ENCODE results near the gene PTPRN2.
"Not testable (repeated sequence)": the region's sequence is repeated elsewhere in the genome, so short reads cannot be mapped to it uniquely, and the experiment has no call there.

PTPRN2 gene

DNA sequence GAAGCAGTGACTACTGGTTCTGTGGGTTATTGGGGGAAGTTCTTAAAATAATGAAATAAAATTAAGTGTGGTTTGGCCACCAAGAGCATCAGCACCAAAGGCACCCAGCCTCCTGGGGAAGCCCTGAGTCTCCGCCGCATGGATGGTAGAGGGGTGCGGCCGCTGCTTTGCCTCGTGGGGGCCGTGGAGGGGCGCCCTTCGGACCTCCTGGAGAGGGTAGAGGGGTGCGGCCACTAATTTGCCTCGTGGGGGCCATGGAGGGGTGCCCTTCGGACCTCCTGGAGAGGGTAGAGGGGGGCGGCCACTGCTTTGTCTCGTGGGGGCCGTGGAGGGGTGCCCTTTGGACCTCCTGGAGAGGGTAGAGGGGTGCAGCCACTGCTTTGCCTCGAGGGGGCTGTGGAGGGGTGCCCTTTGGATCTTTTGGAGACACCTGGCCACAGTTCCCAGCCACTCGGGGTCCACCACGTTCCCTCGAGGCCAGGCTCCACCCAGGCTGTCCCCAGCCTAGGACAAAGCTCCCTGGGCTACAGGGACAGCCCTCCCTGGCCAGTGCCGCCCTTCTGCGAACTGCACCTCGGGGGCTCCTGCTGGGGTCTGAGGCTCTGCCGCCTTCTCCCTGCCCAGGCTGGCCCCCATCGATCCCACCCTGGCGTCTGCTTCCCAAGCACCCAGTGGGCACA is 535.1 kb downstream of the PTPRN2 start:
- Mint-ChIP-seq H3K4me1 (no peaks in the 10 kb centered on the region), H3K9me3 (no peaks in the 10 kb centered on the region), H3K27me3 (no peaks in the 10 kb centered on the region), H3K36me3 (ENCODE audit: insufficient read depth) (no peaks in the 10 kb centered on the region), H3K4me3 (no peak overlapping the region), H3K27ac (ENCODE audit: low read depth) (no peak overlapping the region)
- no peak for DNase-seq (ENCODE audit: low spot score in 2 of 2)
- ATAC-seq (replicated peaks; ENCODE audit: extremely low read depth, poor library complexity, severe bottlenecking): no peak

- no peak overlapping the region for H3K4me3 Mint-ChIP-seq
- H3K4me1 Mint-ChIP-seq: no peaks in the 10 kb centered on the region
- H3K27ac Mint-ChIP-seq (ENCODE audit: low read depth): no peak overlapping the region
- no peaks in the 10 kb centered on the region for H3K9me3 Mint-ChIP-seq
- no peaks in the 10 kb centered on the region for H3K36me3 Mint-ChIP-seq (ENCODE audit: insufficient read depth)
- DNase-seq (ENCODE audit: low spot score in 2 of 2) (no peak), ATAC-seq (replicated peaks; ENCODE audit: extremely low read depth, poor library complexity, severe bottlenecking) (no peak)
- H3K27me3 Mint-ChIP-seq: no peaks in the 10 kb centered on the region
Measured at GRCh38 chr7:158051776-158052175, 535.8 kb downstream of the PTPRN2 start.

DNA sequence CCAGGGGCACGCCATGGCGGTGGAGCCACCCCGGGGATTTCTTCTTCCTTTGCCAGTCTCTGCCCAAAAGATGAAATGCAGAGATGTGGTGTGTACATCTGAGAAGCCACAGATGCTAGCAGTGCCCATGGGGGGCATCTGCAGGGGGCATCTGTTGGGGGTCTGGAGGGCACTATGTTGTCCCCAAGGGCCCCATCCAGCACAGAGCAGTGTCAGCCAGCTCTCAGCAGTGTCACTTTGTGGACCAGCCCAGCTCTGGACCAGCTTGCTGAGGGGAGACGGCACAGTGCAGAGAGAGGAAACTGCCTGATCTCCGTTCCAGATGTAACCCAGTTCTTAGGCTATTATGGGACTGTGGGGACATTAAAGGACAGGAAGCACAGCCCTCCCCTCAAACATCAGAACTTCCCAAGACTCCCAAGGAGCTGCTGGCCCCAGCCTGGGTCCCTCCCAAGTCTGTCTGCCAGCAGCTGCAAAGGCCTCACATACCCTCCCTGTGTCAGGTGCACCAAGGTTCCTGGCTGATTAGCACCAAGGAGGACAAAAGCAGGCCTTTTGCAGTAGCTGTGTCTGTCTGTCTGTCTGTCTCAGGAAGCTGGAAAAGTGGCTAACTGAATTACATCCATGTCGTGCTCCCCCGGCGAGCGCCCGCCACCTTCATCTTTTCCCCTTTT is 536.5 kb downstream of the PTPRN2 start:
- no peaks in the 10 kb centered on the region for H3K27me3 Mint-ChIP-seq
- no peak overlapping the region for H3K27ac Mint-ChIP-seq (ENCODE audit: low read depth)
- H3K4me3 Mint-ChIP-seq: no peak overlapping the region
- H3K9me3 Mint-ChIP-seq: no peaks in the 10 kb centered on the region
- DNase-seq (ENCODE audit: low spot score in 2 of 2): no peak
- H3K36me3 Mint-ChIP-seq (ENCODE audit: insufficient read depth): no peaks in the 10 kb centered on the region
- no peak for ATAC-seq (replicated peaks; ENCODE audit: extremely low read depth, poor library complexity, severe bottlenecking)
- no peaks in the 10 kb centered on the region for H3K4me1 Mint-ChIP-seq

DNA sequence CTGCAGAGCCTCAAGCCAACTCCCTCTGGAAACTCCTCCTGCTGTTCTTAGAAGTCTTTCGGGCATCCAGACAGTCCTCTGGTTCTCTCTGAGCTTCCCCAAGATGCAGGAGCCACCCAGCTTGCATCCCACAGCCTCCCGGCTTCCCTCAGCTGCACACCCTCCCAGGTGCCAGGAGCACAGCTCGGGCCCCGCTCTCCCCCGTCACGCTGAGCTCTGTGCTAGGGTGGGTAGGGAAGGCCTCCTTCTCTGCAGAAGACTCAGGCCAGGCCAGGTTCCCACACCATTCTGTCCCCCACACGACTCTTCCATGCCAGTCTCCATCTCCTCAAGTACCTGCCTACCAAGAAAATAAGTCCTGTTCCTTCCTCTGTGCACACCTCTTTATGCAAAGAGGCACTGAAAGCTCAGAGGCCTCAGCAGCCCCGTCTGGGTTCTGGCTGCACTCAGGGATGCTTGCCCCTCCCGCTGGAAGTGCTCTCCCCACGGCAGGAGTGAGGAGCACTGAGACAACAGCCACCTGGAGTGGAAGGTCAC is 537.1 kb downstream of the PTPRN2 start:
- Mint-ChIP-seq H3K4me1 (no peaks in the 10 kb centered on the region), H3K4me3 (no peak overlapping the region), H3K36me3 (ENCODE audit: insufficient read depth) (no peaks in the 10 kb centered on the region), H3K27me3 (no peaks in the 10 kb centered on the region), H3K27ac (ENCODE audit: low read depth) (no peak overlapping the region), H3K9me3 (no peaks in the 10 kb centered on the region)
- ATAC-seq (replicated peaks; ENCODE audit: extremely low read depth, poor library complexity, severe bottlenecking) (no peak), DNase-seq (ENCODE audit: low spot score in 2 of 2) (no peak)

- ATAC-seq (replicated peaks; ENCODE audit: extremely low read depth, poor library complexity, severe bottlenecking) (no peak), DNase-seq (ENCODE audit: low spot score in 2 of 2) (no peak)
- no peak overlapping the region for H3K4me3 Mint-ChIP-seq
- H3K9me3 Mint-ChIP-seq: no peaks in the 10 kb centered on the region
- no peaks in the 10 kb centered on the region for H3K36me3 Mint-ChIP-seq (ENCODE audit: insufficient read depth)
- no peaks in the 10 kb centered on the region for H3K4me1 Mint-ChIP-seq
- no peaks in the 10 kb centered on the region for H3K27me3 Mint-ChIP-seq
- no peak overlapping the region for H3K27ac Mint-ChIP-seq (ENCODE audit: low read depth)
Measured at GRCh38 chr7:158049271-158049670, 538.4 kb downstream of the PTPRN2 start.

- Mint-ChIP-seq H3K27ac (ENCODE audit: low read depth) (no peak overlapping the region), H3K4me1 (no peaks in the 10 kb centered on the region), H3K4me3 (no peak overlapping the region), H3K36me3 (ENCODE audit: insufficient read depth) (no peaks in the 10 kb centered on the region), H3K9me3 (no peaks in the 10 kb centered on the region), H3K27me3 (no peaks in the 10 kb centered on the region)
- DNase-seq (ENCODE audit: low spot score in 2 of 2) (no peak), ATAC-seq (replicated peaks; ENCODE audit: extremely low read depth, poor library complexity, severe bottlenecking) (no peak)
Measured at GRCh38 chr7:158048569-158048968, 539.1 kb downstream of the PTPRN2 start.

DNA sequence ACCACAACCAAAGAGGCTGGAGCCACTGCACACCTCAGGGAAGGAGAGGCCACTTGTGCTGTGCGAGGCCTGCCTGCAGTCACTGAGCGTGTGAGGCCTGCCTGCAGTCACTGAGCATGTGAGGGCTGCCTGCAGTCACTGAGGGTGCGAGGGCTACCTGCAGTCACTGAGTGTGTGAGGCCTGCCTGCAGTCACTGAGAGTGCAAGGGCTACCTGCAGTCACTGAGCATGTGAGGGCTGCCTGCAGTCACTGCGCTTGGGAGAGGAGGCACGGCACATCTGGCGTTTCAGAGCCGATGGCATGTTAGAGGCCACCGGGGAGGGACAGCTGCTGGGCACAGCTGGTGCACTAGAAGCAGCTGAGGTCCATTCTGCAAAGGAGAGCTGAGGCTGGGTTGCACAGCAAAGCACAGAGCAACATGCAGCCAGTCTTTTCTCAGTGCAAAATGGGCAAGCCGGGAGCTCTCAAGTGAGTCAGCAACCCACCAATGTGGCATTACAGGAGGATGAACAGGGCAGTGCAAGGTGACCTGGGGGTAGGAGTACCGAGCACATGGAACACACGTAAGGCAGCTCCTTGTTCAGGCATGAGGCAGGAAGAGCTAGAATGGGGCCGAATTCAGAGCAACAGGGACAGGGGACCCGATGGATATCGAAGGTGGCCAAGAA is 540.1 kb downstream of the PTPRN2 start:
- no peaks in the 10 kb centered on the region for H3K36me3 Mint-ChIP-seq (ENCODE audit: insufficient read depth)
- ATAC-seq (replicated peaks; ENCODE audit: extremely low read depth, poor library complexity, severe bottlenecking): no peak

DNA sequence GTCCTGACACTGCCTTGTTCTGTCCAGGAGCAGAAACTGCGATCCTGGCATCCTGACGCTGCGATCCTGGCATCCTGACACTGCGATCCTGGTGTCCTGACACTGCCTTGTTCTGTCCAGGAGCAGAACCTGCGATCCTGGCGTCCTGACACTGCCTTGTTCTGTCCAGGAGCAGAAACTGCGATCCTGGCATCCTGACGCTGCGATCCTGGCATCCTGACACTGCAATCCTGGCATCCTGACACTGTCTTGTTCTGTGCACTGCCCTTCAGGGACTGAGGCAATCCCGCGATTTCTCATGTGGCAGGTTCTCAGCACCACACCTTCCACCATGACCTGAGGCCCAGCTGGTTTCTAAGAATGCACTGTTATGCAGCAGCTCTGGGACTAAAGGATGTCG is 541.4 kb downstream of the PTPRN2 start:
- H3K36me3 Mint-ChIP-seq (ENCODE audit: insufficient read depth); H3K4me3 Mint-ChIP-seq; DNase-seq (ENCODE audit: low spot score in 2 of 2); ATAC-seq (replicated peaks; ENCODE audit: extremely low read depth, poor library complexity, severe bottlenecking); H3K27ac Mint-ChIP-seq (ENCODE audit: low read depth); H3K4me1 Mint-ChIP-seq; H3K9me3 Mint-ChIP-seq: not testable (repeated sequence)
- H3K27me3 Mint-ChIP-seq: peaks cover 14% of the 10 kb centered on the region

More for the DNA sequence above, 540.1 kb downstream of the PTPRN2 start:
- H3K27me3 Mint-ChIP-seq: peaks cover under 1% of the 10 kb centered on the region
- H3K9me3 Mint-ChIP-seq: no peaks in the 10 kb centered on the region
- H3K27ac Mint-ChIP-seq (ENCODE audit: low read depth): no peak overlapping the region
- DNase-seq (ENCODE audit: low spot score in 2 of 2): no peak
- H3K4me1 Mint-ChIP-seq: no peaks in the 10 kb centered on the region
- no peak overlapping the region for H3K4me3 Mint-ChIP-seq

DNA sequence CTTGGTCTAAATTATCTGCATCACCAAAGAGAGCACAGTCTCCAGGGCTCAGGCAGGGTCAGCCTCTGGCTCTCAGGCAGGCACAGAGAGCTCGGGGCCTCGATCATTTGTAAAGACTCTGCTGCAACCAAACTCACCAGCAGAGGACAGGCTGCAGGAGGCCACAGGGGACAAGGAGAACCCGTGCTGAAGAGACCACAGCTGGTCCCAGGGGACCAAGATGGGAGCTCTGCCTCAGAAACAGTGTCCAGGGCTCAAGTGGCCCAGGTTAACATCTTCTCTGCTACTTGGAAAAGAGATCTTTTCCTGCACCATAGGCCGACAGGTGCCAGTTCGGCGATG is 543.2 kb downstream of the PTPRN2 start:
- no peaks in the 10 kb centered on the region for H3K36me3 Mint-ChIP-seq (ENCODE audit: insufficient read depth)
- H3K27me3 Mint-ChIP-seq: peaks cover 15% of the 10 kb centered on the region
- no peak for DNase-seq (ENCODE audit: low spot score in 2 of 2)
- no peak overlapping the region for H3K4me3 Mint-ChIP-seq
- H3K9me3 Mint-ChIP-seq: peaks cover 11% of the 10 kb centered on the region
- H3K27ac Mint-ChIP-seq (ENCODE audit: low read depth): no peak overlapping the region
- no peak for ATAC-seq (replicated peaks; ENCODE audit: extremely low read depth, poor library complexity, severe bottlenecking)
- H3K4me1 Mint-ChIP-seq: no peaks in the 10 kb centered on the region

GRCh38 chr7:158043551-158044481 is 543.8 kb downstream of the PTPRN2 start:
- no peaks in the 10 kb centered on the region for H3K4me1 Mint-ChIP-seq
- ATAC-seq (replicated peaks; ENCODE audit: extremely low read depth, poor library complexity, severe bottlenecking) (no peak), DNase-seq (ENCODE audit: low spot score in 2 of 2) (no peak)
- no peak overlapping the region for H3K4me3 Mint-ChIP-seq
- H3K27me3 Mint-ChIP-seq: peaks cover 15% of the 10 kb centered on the region
- no peaks in the 10 kb centered on the region for H3K36me3 Mint-ChIP-seq (ENCODE audit: insufficient read depth)
- peaks cover 13% of the 10 kb centered on the region for H3K9me3 Mint-ChIP-seq
- no peak overlapping the region for H3K27ac Mint-ChIP-seq (ENCODE audit: low read depth)

- H3K36me3 Mint-ChIP-seq (ENCODE audit: insufficient read depth): no peaks in the 10 kb centered on the region
- H3K4me1 Mint-ChIP-seq: no peaks in the 10 kb centered on the region
- H3K27ac Mint-ChIP-seq (ENCODE audit: low read depth): no peak overlapping the region
- no peak for DNase-seq (ENCODE audit: low spot score in 2 of 2)
- H3K4me3 Mint-ChIP-seq: no peak overlapping the region
- peaks cover 13% of the 10 kb centered on the region for H3K9me3 Mint-ChIP-seq
- H3K27me3 Mint-ChIP-seq: peaks cover 15% of the 10 kb centered on the region
- no peak for ATAC-seq (replicated peaks; ENCODE audit: extremely low read depth, poor library complexity, severe bottlenecking)
Measured at GRCh38 chr7:158042156-158042880, 545.3 kb downstream of the PTPRN2 start.

DNA sequence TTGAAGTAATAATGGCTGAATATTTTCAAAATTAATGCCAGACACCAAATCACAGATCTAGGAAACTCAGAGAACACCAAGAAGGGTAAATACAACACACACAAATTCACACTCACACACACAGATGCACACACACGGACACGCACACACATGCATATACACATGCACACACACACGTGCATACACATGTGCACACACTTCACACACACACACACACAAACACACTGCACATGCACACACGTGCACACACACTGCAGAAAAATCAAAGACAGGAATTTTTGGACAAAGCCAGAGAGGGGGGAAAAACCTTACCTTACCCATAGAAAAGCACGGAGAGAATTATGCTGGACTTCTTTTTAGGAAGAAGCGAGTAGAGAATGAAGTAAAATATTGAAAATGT is 547.4 kb downstream of the PTPRN2 start:
- Mint-ChIP-seq H3K4me1 (no peaks in the 10 kb centered on the region), H3K27ac (ENCODE audit: low read depth) (no peak overlapping the region), H3K4me3 (no peak overlapping the region), H3K36me3 (ENCODE audit: insufficient read depth) (no peaks in the 10 kb centered on the region), H3K9me3 (peaks cover 15% of the 10 kb centered on the region), H3K27me3 (peaks cover 19% of the 10 kb centered on the region)
- ATAC-seq (replicated peaks; ENCODE audit: extremely low read depth, poor library complexity, severe bottlenecking): no peak
- DNase-seq (ENCODE audit: low spot score in 2 of 2): no peak

All from central memory CD8-positive, alpha-beta T cell (primary cell).